ENCODE measurements around the gene LRCH4.

GRCh38 chr7:100632951-100633717, 47.2 kb upstream of the LRCH4 start:
- TF ChIP-seq POLR2A (IDR thresholded peaks at IDR 0.05; ENCODE audit: low read length) = peak; percentile 23
- TF ChIP-seq GATA1 (IDR thresholded peaks at IDR 0.05; ENCODE audit: low read depth, low read length) = no peak
